HL-60 (cell line): ENCODE results near the gene ASXL1.

ENCODE experiments used
- DNase-seq, 2 experiments: peaks; one replicate each; pipeline ENCODE4 v3.0.0-alpha.2; 2010 to 2020; ENCODE audit warnings: low read depth in 1 of 2, low spot score in 1 of 2
- H3K27ac ChIP-seq: fragments of 250-450 bp; sonication (Bioruptor Pico); replicated peaks from 2 replicates; pipeline ENCODE4 v1.5.1; 2020; ENCODE audit warnings: mild to moderate bottlenecking, moderate library complexity
- H3K27me3 ChIP-seq: fragments of 250-450 bp; sonication (Bioruptor Pico); 2 replicates; pipeline ENCODE4 v1.5.1; 2021; ENCODE audit warnings: mild to moderate bottlenecking, moderate library complexity; ENCODE audit not compliant: insufficient read depth, poor library complexity, severe bottlenecking
- H3K4me3 ChIP-seq: replicated peaks from 2 replicates; pipeline ENCODE4 v1.5.1; 2011; ENCODE audit warnings: mild to moderate bottlenecking, control low read depth, low read length; ENCODE audit not compliant: insufficient read depth
- CTCF ChIP-seq: IDR thresholded peaks from one replicate; pipeline ENCODE4 v1.5.1; 2011; ENCODE audit warnings: low read length, control low read depth, inconsistent platforms; ENCODE audit not compliant: insufficient read depth
- GABPA ChIP-seq: IDR thresholded peaks from 2 replicates; pipeline ENCODE4 v1.6.1; 2012; ENCODE audit warnings: low read depth
- POLR2AphosphoS5 ChIP-seq: IDR thresholded peaks from 2 replicates; pipeline ENCODE4 v1.6.1; 2012; ENCODE audit warnings: low read depth
- REST ChIP-seq: IDR thresholded peaks from 2 replicates; pipeline ENCODE4 v1.6.1; 2012; ENCODE audit warnings: low read depth; ENCODE audit not compliant: insufficient replicate concordance
- SPI1 ChIP-seq: IDR thresholded peaks from 2 replicates; pipeline ENCODE4 v1.6.1; 2012; ENCODE audit warnings: low read depth, mild to moderate bottlenecking, borderline replicate concordance

The ASXL1 gene

GRCh38 chr20:32466739-32467505 is 108.8 kb downstream of the ASXL1 start:
- no peak for DNase-seq
- Histone ChIP-seq H3K27me3 (no peaks in the 10 kb centered on the region), H3K27ac (no peak overlapping the region), H3K4me3 (no peak overlapping the region)
- TF ChIP-seq SPI1 (no peak), POLR2AphosphoS5 (no peak), GABPA (no peak), CTCF (no peak), REST (no peak)

GRCh38 chr20:32467506-32468312 is 109.6 kb downstream of the ASXL1 start:
- Histone ChIP-seq H3K27ac (no peak overlapping the region), H3K4me3 (no peak overlapping the region), H3K27me3 (no peaks in the 10 kb centered on the region)
- no peak for DNase-seq
- TF ChIP-seq SPI1 (no peak), POLR2AphosphoS5 (no peak), REST (no peak), GABPA (no peak), CTCF (no peak)

GRCh38 chr20:32468313-32468640 is 110.1 kb downstream of the ASXL1 start:
- H3K4me3 ChIP-seq, result no peak overlapping the region
- TF ChIP-seq SPI1 (no peak), POLR2AphosphoS5 (no peak), REST (no peak), GABPA (no peak), CTCF (no peak)
- H3K27me3 ChIP-seq, result no peaks in the 10 kb centered on the region
- H3K27ac ChIP-seq, result no peak overlapping the region
- no peak for DNase-seq
